ENCODE measurements around the gene CUEDC1. TPM values are rescaled to one million over a fixed set of nuclear protein-coding genes. Genes with fewer than 3 reads are reported as not detected.

Gene CUEDC1
- total and polyA plus RNA-seq, 2 of the 13 experiments (the other 11 are each of a cell fraction or from before 2014, with no cell fraction given) = 7.4 to 12.9 TPM

GRCh38 chr17:57856792-57857620, 98.2 kb downstream of the CUEDC1 start (continued):
- no peak for TF ChIP-seq HNF1A (IDR thresholded peaks at IDR 0.05; ENCODE audit: low read depth)
- 0 out of 2 replicates have a peak, but pooled peaks have one; percentile 25 for TF ChIP-seq HNF1A (CRISPR knock-in tag; IDR thresholded peaks at IDR 0.05; ENCODE audit: borderline replicate concordance)
- TF ChIP-seq PITX1 (CRISPR knock-in tag; IDR thresholded peaks at IDR 0.05) = peak; percentile 91
- 0 out of 2 replicates have a peak, but pooled peaks have one; percentile 45 for TF ChIP-seq NFKBIZ (CRISPR knock-in tag; IDR thresholded peaks at IDR 0.05)
- peak; percentile 24; the same call in 1 of the 2 replicates for TF ChIP-seq ZNF709 (CRISPR knock-in tag; IDR thresholded peaks at IDR 0.05)
- TF ChIP-seq KMT2A (CRISPR knock-in tag; IDR thresholded peaks at IDR 0.05) = peak; percentile 22; the same call in 1 of the 2 replicates
- TF ChIP-seq TFDP2 (CRISPR knock-in tag; IDR thresholded peaks at IDR 0.05) = no peak
- TF ChIP-seq MED1 (CRISPR knock-in tag; IDR thresholded peaks at IDR 0.05) = peak; percentile 84
- TF ChIP-seq NR2F2 (IDR thresholded peaks at IDR 0.05; ENCODE audit: borderline replicate concordance, low read depth) = peak; percentile 20; the same call in 1 of the 2 replicates
- peak; percentile 47 for TF ChIP-seq TEAD3 (CRISPR knock-in tag; optimal IDR thresholded peaks at IDR 0.05; ENCODE audit: borderline replicate concordance)
- no peak for TF ChIP-seq NFE2 (CRISPR knock-in tag; IDR thresholded peaks at IDR 0.05)
- 0 out of 2 replicates have a peak, but pooled peaks have one; percentile 2 for TF ChIP-seq ZBED4 (CRISPR knock-in tag; IDR thresholded peaks at IDR 0.05; ENCODE audit: borderline replicate concordance)
- 0 out of 2 replicates have a peak, but pooled peaks have one; percentile 40 for TF ChIP-seq ZNF609 (CRISPR knock-in tag; IDR thresholded peaks at IDR 0.05; ENCODE audit: borderline replicate concordance)
- 0 out of 2 replicates have a peak, but pooled peaks have one; percentile 68 for TF ChIP-seq ZC3H13 (CRISPR knock-in tag; IDR thresholded peaks at IDR 0.05)

All from HepG2 (cell line).